ENCODE data around the gene SLC35F3. TPM values are rescaled to one million over a fixed set of nuclear protein-coding genes. Genes with fewer than 3 reads are reported as not detected.

SLC35F3 gene
- total and polyA plus RNA-seq, 9 donors, result 0.04 to 0.69 (median 0.17) TPM; not detected in 3

DNA sequence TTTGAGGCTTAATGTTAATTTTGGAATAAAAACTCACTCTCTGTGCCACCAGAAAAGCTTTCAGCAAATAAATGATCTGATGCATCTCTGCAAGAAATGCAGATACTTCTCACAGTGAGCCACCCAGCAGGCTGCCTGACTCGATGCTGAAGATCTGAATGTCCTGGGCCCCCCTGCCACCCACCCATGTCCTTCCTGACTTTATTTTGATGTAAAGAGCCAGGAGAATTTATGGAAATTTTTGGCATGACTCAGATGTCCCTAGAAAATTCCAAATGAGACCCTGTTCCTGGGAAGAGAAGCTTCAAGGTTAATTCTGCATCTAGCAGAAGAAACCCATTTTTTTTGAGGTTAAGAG, 406.0 kb downstream of the SLC35F3 start:
- H3K4me3 ChIP-seq, result no peak overlapping the region
- H3K4me1 ChIP-seq (ENCODE audit: insufficient read depth), result no peaks in the 10 kb centered on the region
- 38 to 55% (median 42%) methylated on average over 1 of the region's 1 CpG for WGBS, 3 donors
- no peak for TF ChIP-seq EP300 (IDR thresholded peaks at IDR 0.05)
- no peak for TF ChIP-seq CTCF (IDR thresholded peaks at IDR 0.05)
- TF ChIP-seq POLR2A (IDR thresholded peaks at IDR 0.05), result no peak
- H3K27ac ChIP-seq, result no peak overlapping the region
- intact Hi-C loops (cut with DNase I), result no loop called here
- no peaks in the 10 kb centered on the region for H3K36me3 ChIP-seq
- H3K9me3 ChIP-seq, result no peaks in the 10 kb centered on the region
- DNase-seq, result no peak
- no peaks in the 10 kb centered on the region for H3K27me3 ChIP-seq

GRCh38 chr1:234311414-234311813, 406.9 kb downstream of the SLC35F3 start:
- 75 to 87% (median 83%) methylated on average over 7 of the region's 7 CpGs for WGBS, 3 donors
- TF ChIP-seq POLR2A (IDR thresholded peaks at IDR 0.05), result no peak
- TF ChIP-seq EP300 (IDR thresholded peaks at IDR 0.05), result no peak
- no peak for TF ChIP-seq CTCF (IDR thresholded peaks at IDR 0.05)
- Histone ChIP-seq H3K27me3 (no peaks in the 10 kb centered on the region), H3K36me3 (no peaks in the 10 kb centered on the region), H3K4me1 (ENCODE audit: insufficient read depth) (no peaks in the 10 kb centered on the region), H3K27ac (no peak overlapping the region), H3K4me3 (no peak overlapping the region), H3K9me3 (no peaks in the 10 kb centered on the region)
- DNase-seq, result no peak
- intact Hi-C loops (cut with DNase I), result no loop called here

DNA sequence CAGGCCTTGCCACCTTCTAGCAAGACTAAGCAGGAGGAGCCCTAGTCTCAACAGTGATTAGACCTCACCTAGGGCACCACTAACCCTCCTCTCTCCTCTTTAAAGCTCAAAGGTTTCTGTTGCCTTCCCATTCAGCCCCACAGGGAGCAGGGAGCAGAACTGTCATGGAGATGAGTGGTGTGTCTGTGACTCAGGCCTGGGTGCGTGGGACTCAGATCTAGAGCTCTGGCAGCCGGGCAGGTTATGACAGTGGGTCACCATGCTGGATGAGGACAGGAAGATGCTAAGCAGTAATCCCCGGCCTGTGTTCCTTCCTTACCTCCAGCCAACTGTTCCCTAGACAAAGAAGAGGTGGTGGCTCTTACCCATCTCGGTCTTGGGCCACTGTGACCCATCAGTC, 408.7 kb downstream of the SLC35F3 start:
- H3K27me3 ChIP-seq, result no peaks in the 10 kb centered on the region
- no peaks in the 10 kb centered on the region for H3K36me3 ChIP-seq
- no peak for DNase-seq
- intact Hi-C loops (cut with DNase I), result no loop called here
- no peak overlapping the region for H3K27ac ChIP-seq
- no peaks in the 10 kb centered on the region for H3K4me1 ChIP-seq (ENCODE audit: insufficient read depth)
- no peak overlapping the region for H3K4me3 ChIP-seq
- WGBS, 3 donors, result 88 to 94% (median 93%) methylated on average over 4 of the region's 4 CpGs
- no peaks in the 10 kb centered on the region for H3K9me3 ChIP-seq
- TF ChIP-seq EP300 (IDR thresholded peaks at IDR 0.05), result no peak
- TF ChIP-seq CTCF (IDR thresholded peaks at IDR 0.05), result no peak
- TF ChIP-seq POLR2A (IDR thresholded peaks at IDR 0.05), result no peak

- Histone ChIP-seq H3K36me3 (no peaks in the 10 kb centered on the region), H3K4me3 (no peak overlapping the region), H3K27me3 (no peaks in the 10 kb centered on the region), H3K4me1 (ENCODE audit: insufficient read depth) (no peaks in the 10 kb centered on the region), H3K9me3 (no peaks in the 10 kb centered on the region), H3K27ac (no peak overlapping the region)
- TF ChIP-seq POLR2A (IDR thresholded peaks at IDR 0.05) (no peak), EP300 (IDR thresholded peaks at IDR 0.05) (no peak), CTCF (IDR thresholded peaks at IDR 0.05) (no peak)
- intact Hi-C loops (cut with DNase I), result no loop called here
- 73 to 83% (median 75%) methylated on average over 6 of the region's 6 CpGs for WGBS, 3 donors
- DNase-seq, result no peak
Measured at GRCh38 chr1:234315091-234315541, 410.6 kb downstream of the SLC35F3 start.

DNA sequence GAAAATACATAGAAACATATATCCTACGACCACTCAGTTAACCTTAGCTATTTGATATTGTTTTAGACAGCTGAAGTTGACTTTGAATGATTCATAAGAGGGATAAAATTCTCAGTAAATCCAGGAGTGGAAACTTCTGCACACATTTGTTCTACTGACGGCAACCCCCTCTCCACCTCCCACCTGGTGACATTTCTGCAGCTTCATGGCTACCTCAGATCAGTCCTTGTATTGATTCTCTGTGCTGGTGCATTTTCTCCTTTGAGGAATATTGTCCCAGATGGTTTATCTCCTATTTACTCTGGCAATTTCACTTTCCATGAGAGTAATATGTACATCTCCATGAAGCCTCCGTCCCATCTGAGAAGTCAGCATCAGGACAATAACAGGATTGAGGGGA, 411.1 kb downstream of the SLC35F3 start:
- WGBS, 3 donors, result 79 to 89% (median 82%) methylated on average over 3 of the region's 3 CpGs
- intact Hi-C loops (cut with DNase I), result no loop called here
- TF ChIP-seq EP300 (IDR thresholded peaks at IDR 0.05) (no peak), CTCF (IDR thresholded peaks at IDR 0.05) (no peak), POLR2A (IDR thresholded peaks at IDR 0.05) (no peak)
- no peak overlapping the region for H3K27ac ChIP-seq
- H3K36me3 ChIP-seq, result no peaks in the 10 kb centered on the region
- no peak overlapping the region for H3K4me3 ChIP-seq
- H3K4me1 ChIP-seq (ENCODE audit: insufficient read depth), result no peaks in the 10 kb centered on the region
- no peaks in the 10 kb centered on the region for H3K9me3 ChIP-seq
- no peak for DNase-seq
- H3K27me3 ChIP-seq, result no peaks in the 10 kb centered on the region

Data from ovary (tissue), 9 donors.